Bone marrow (tissue), 2 donors: ENCODE measurements around the gene SLC26A5.
"Not testable (repeated sequence)": the region's sequence is repeated elsewhere in the genome, so short reads cannot be mapped to it uniquely, and the experiment has no call there.

Experiments
- DNase-seq, 2 donors: peaks; one replicate each; lab custom pipeline; 2025; lab: John Stamatoyannopoulos, UW

The SLC26A5 gene

DNA sequence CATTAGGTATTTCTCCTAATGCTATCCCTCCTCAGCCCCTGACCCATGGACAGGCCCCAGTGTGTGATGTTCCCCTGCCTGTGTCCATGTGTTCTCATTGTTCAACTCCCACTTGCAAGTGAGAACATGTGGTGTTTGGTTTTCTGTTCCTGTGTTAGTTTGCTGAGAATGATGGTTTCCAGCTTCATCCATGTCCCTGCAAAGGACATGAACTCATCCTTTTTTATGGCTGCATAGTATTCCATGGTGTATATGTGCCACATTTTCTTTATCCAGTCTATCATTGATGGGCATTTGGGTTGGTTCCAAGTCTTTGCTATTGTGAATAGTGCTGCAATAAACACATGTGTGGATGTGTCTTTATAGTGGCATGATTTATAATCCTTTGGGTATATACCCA is 46.3 kb downstream of the SLC26A5 start:
- not testable (repeated sequence) for DNase-seq

- no peak for DNase-seq
These were observed 47.4 kb downstream of the SLC26A5 start for GRCh38 chr7:103398483-103399127.

DNA sequence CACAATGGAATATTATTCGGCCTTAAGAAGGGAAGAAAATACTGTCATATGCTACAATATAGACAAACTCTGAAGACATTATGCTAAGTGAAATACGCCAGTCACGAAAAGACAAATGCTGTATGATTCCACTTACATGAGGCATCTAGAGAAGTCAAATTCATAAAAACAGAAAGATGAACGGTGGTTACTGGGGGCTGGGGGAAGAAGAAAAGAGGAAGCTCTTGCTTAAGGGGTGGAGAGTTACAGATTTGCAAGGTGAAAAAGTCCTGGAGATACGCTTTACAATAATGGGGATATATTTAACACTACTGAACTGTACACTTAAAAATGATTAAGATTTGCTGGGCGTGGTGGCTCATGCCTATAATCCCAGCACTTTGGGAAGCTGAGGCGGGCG is 49.5 kb downstream of the SLC26A5 start:
- DNase-seq: no peak

DNA sequence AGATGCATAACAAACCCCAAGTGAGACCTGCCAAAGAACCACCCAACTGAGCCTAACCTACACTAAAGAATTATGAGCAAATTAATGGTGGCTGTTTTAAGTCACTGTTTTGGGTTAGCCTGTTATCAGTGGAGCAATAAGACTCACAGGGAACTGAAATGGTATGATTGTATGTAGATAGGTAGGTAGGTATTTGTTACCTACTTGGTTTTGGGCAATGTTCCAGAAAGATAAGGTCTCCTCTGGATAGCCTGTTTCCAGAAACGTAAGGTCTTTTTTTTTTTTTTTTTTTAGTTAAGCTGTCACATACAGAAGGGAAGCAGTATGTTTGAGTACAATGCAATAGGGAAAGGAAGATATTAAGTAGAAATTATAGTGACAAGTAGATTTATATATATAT is 50.9 kb downstream of the SLC26A5 start:
- DNase-seq: no peak

- DNase-seq: no peak
These were observed 51.4 kb downstream of the SLC26A5 start for GRCh38 chr7:103394566-103394965.

DNA sequence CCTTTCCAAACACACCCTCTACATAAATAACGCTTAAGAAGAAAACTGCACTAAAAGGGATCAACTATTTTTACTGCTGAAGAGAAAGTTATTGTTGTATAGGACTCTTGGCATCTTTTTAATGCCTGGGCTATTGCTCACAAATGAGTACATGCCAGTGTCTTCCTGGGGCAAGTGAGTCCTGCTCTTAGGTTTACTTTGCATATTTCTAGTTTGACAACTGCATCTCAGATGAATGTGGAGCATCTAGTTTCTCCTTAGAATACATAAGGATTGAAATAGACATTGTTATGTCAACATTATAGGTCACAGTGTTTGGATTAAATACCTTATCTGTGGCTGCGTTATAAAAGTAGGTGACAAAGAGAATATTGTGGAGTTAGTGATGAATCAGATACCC is 54.0 kb downstream of the SLC26A5 start:
- no peak for DNase-seq

- no peak for DNase-seq
These were observed 54.9 kb downstream of the SLC26A5 start for GRCh38 chr7:103391150-103391549.

DNA sequence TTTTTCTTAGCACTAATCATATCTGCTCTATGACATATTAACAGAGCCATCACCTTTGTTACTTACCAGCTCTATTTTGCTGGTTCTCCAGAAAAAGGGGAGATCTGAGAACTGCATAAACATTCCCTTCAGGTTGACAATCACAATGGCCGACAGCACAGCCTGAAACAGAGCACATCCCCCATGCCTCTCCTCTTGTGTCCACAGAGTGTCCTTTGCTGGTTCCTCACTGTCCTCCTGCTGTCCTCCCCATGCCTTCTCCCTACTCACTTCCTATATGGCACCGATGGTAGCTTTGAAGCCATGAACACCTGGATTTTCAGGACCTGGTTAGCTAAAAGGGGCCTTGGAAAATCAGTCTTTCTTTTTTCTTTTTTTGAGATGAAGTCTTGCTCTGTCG is 56.7 kb downstream of the SLC26A5 start:
- no peak for DNase-seq

DNA sequence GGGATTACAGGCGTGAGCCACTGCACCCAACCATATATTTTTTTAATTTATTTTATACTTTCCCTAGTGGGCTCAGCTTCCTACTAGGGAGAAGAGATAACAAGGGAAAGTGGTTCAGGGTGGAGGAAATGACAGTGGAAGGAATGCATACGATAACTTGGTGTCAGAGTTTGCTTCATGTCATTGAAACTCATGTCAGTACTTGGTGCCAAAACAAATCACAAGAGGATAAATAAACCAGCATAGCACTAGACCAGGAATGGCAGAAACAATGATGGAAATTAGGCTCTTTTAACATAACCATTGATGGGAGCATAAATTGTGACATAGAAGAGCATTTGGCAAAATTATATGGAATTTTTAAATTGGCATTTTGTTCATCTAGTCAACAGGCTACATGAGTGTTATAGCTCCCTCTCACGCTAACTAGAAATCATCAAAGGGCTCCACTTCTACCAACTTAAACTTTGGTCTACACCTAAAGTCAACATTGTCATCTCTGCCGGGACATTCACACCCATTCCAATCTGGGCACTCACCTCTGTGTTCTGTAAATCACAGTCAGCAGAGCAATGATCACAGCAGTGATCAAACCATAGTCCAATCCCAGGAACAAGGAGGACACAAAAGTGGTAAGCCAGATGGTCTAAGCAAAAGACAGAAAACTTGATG is 57.4 kb downstream of the SLC26A5 start:
- no peak for DNase-seq

DNA sequence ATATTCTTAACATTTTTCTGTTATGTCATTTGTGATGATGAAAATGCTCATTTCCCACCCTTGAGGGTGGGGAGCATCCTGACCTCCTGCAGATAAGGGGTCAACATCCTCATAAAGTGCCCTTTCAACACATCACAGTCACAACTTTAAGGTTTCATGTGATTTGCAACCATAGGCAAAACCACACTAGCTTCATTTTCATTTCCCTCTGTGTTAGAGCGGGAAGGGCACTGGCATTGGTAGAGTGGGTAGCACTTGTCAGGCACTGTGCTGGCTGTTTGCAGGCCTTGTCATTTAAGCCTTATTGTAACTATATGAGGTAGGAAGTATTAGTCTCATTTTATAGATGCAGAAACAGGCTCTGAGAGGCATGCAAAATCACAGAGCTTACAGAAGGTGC is 58.8 kb downstream of the SLC26A5 start:
- no peak for DNase-seq

DNA sequence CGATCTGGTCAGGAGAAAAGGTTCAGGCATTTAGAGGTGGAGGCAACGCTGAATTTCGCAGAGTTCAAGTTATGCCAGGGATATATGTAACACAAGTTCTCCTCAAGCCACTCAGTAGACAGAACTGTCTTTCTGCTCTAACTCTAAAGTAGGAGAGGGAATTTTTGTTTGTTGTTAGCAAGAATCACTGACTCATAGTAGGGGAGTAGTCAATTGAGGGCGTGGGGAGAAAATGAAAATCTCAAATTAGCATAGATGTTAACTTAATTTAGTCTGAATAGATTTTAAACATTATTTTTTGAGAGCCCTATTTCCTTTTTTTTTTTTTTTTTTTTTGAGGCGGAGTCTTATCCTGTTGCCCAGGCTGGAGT is 64.0 kb downstream of the SLC26A5 start:
- DNase-seq: no peak

GRCh38 chr7:103381280-103382031 is 64.6 kb downstream of the SLC26A5 start:
- DNase-seq: no peak

DNA sequence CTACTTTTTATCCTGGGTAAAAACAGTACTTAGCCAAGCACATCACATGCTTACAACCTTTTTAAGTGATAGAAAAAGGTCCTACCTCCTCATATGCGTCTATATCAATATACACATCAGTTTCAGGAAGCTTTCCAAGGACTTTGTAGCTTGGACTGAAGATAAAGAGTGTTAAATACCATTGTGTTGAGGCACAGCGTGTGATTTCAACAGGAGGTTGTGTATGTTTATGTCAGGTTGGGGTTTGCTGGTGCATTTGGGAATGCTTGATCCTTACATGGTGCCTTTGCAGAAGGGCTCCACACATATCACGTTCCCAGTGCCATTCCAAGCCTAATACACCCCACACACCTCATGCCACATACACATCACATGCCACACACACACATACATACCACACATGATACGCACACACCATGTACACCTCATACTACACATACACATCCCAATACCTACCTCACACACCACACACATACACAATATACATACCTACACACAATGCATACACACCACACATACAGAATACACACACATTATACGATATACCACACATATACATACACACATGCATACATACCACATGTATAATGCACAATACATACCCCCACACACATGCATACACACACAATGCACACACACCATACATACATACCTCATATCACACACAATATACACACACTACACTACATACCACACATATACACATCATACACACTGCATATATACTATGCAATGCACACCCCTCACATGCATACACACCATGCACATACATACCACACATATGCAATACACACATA is 65.4 kb downstream of the SLC26A5 start:
- DNase-seq: no peak

DNA sequence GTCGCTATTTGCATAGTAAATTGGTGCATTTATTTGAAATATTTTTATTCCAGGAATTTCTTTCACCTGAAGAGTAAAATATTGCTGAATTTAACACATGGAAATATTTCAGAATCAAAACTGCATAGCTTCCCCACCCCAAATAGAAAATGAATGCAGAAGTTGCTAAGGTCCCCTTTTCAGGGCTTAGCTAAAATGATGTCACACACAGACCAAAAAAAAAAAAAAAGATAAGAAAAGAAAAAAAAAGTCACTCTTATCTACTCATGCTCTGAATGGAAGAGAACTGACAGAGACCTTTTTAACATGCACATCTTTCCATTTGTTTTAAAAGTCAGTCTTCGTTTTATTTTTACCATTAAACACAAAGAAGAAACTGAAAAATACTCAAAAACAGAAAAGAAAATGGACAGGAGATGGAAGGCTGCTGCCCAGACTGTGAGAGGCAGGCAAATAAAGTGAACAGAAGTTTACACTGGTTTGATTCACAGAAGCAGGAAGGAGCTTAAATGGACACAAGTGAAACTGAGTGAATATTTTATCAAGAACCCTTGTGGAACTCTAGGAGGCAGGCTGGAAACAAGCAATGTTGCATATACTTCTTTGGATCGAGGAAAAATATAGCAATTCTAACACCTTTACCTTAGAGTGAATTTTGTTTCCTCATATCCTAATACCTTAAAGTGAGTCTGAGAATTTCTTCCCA is 66.6 kb downstream of the SLC26A5 start:
- DNase-seq: no peak

DNA sequence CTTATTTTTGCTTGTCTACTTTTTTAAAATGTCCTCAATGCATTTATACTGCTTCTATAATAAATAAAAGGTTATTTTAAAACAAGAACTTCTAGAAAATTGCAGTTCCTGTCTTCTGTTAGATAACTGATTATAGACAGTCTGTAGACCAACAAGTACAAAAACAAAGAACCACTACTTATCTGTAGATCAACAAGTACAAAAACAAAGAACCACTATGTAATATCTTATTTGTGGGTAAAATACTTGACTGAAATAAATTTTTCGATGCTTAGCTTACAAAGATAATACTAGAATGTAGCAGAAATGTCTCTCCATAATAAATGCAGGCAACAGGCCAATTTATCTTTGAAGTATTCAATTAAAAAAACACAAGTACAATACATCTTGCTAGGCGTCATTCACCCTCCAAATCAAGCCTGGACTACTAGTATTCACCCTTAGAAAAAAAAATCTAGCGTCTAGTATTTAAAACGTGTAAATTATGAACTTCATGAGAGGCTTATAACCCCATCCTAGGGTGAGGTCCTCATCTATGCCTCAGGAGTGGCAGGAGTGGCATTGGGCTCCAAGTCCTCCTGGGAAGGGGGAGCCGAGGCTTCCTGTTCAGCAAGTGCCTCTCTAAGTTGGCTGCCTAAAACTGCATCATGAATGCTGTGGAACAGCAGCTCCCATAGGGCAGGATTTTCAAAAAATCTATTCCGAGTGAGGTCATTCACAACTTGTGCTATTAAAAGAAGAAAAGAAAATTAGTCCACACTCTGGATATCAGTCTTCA is 72.0 kb downstream of the SLC26A5 start:
- no peak for DNase-seq

- DNase-seq: no peak
These were observed 76.6 kb downstream of the SLC26A5 start for GRCh38 chr7:103369432-103369831.

DNA sequence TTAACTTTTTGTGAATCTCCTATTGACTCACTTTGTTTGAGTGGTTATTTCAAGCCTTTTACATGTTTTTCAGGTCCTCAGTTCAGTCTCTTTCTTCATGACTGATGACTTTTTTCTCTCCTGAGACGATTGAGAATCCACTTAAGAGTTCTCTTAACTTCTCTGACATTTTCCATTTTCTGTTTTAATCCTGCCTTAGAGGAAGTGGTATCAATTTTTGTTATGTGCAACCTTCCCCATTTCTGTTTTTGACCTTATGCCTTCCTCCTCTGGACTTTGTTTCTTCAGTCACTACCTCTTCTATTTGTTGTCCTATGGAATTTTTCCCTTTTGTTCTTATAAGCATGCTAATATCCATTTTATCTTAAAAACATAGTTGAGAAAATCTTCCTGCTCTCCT is 96.2 kb downstream of the SLC26A5 start:
- DNase-seq: no peak

- DNase-seq: no peak
These were observed 97.0 kb downstream of the SLC26A5 start for GRCh38 chr7:103348959-103349358.

- no peak for DNase-seq
These were observed 97.6 kb downstream of the SLC26A5 start for GRCh38 chr7:103348452-103348851.

- DNase-seq: peak; percentile 78 to 83
These were observed 98.3 kb downstream of the SLC26A5 start, which contains the start of gene PSMC2 for GRCh38 chr7:103347507-103348267. TSS of gene PSMC2 (plus strand) at chr7:103347643. CDS start at chr7:103347712, 69 bp downstream.
